GM12873 (cell line): Measurements from ENCODE around the gene GPLD1.

Experiments
- TF ChIP-seq, protein P1 (sequence below): IDR thresholded peaks from 2 replicates; pipeline ENCODE4 v1.5.1; 2012; ENCODE audit warnings: low read depth, mild to moderate bottlenecking, moderate library complexity, low read length, control low read depth; ENCODE audit not compliant: insufficient read depth; ENCODE audit errors: missing control alignments

GPLD1 gene

DNA sequence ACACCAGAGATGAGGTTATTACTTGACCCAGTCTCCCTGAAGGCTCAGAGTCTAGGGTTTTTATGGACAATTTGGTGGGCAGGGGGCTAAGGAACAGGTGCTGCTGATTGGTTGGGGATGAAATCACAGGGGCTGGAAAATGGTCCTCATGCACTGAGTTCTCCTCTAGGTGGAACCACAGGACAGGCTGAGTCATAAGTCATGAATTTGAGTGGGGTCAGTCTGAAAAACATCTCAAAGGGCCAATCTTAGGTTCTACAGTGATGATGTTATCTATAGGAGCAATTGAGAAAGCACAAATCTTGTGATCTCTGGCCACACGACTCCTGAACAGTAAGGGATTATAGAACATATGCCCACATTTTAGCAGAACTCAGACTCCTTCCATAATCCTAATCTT is 92.6 kb downstream of the GPLD1 start:
- TF ChIP-seq, protein P1, sequence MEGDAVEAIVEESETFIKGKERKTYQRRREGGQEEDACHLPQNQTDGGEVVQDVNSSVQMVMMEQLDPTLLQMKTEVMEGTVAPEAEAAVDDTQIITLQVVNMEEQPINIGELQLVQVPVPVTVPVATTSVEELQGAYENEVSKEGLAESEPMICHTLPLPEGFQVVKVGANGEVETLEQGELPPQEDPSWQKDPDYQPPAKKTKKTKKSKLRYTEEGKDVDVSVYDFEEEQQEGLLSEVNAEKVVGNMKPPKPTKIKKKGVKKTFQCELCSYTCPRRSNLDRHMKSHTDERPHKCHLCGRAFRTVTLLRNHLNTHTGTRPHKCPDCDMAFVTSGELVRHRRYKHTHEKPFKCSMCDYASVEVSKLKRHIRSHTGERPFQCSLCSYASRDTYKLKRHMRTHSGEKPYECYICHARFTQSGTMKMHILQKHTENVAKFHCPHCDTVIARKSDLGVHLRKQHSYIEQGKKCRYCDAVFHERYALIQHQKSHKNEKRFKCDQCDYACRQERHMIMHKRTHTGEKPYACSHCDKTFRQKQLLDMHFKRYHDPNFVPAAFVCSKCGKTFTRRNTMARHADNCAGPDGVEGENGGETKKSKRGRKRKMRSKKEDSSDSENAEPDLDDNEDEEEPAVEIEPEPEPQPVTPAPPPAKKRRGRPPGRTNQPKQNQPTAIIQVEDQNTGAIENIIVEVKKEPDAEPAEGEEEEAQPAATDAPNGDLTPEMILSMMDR: no peak

DNA sequence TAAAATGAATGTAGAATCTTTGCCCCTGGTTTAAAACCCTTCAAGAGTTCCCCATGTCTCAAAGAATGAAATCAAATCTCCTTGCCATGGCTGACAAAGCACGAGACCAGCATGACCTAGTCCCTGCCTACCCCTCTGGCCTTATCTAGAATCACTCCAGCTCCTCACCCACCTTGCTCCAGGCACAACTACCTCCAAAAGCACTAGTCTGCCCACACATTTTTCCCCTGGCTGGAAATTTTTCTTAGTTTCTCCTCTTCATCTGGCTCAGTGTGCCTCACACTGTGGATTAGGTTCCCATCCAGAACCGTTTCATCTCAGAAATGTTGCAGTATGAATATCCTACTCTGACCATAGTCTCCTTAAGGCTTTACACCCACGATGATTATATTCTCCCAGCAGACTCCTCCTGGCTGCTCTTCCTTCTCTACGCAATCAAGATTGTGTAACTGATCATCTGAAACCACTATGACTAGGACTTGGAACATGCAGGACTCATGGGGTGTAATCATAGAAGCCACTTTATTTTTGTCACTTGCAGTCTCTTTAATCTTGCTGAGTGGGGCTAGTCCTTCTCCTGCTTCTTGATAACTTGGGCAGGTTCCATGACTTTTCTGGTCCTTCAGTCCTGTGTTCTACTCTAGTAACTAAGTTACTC is 94.5 kb downstream of the GPLD1 start:
- TF ChIP-seq, protein P1: no peak

DNA sequence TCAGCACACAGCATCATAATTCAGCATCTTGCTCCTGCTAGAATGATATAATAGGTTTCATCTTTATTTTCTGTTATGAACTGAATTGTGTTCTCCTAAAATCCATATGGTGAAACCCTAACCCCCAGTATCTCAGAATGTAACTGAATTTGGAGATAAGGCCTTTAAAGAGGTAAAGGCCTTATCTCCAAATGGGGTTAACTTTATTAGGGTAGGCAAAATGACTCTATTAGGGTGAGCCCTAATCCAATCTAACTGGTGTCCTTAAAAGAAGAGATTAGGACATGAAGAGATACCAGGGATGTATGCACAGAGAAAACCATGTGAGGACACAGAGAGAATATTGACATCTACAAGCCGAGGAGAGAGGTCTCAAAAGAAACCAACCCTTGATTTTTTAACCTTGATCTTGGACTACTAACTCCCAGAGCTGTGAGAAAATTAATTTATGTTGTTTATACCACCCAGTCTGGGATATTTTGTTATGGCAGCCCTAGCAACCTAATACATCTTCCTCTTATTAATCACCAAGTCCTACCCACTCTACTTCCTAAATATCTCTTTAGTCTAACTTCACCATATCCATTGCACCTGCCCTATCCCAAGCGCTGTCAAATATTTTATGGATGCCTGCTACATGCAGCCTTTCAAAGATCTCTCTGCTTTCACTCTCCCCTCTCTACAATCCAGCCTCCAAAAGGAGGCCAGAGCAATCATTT is 95.2 kb downstream of the GPLD1 start:
- TF ChIP-seq, protein P1: no peak

DNA sequence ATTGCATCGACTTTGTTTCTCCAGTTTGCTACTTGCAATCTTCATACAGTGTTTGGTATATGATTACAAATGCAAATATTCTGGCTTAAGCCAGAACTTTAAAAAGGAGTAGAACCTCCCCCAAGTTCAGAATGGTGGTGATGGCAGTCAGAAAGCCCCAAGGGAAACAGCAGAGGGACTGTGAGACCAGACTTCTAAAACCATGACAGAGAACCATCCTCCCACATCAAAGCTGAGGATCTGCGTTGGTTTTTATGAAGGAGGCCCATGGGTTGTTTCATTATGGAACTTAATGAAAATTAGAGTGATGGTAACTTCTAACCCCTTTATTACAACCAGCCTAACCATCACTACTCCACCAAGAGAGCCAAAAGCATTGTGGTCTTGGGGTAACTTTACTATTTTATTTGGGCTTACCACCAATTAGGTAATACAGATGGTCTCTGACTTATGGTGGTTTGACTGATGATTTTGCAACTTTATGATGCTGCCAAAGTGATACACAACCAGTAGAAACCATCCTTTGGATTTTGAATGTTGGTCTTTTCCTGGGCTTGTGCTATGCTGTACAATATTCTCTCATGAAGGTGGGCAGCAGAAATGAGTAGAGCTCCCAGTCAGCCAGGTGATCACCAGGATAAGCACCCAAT is 97.5 kb downstream of the GPLD1 start:
- TF ChIP-seq, protein P1: no peak

DNA sequence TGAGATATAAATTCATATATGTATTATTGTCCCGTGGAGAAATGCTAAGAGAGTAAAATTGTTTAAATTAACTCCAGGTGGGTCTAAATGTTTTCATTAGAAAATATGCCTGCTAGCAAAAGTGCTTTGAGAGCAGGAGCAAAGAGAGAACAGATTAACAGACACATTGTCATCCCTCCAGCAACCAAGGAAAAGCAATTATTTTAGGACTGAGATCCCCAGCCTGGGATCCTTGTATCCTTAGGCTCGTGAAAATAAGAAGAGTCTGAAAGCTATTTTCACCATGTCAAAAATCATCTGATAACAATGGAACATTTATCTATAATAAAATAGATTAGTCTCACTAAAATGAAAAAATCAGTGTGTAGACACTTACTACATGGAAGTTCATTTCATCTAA is 98.2 kb downstream of the GPLD1 start:
- TF ChIP-seq, protein P1: no peak

DNA sequence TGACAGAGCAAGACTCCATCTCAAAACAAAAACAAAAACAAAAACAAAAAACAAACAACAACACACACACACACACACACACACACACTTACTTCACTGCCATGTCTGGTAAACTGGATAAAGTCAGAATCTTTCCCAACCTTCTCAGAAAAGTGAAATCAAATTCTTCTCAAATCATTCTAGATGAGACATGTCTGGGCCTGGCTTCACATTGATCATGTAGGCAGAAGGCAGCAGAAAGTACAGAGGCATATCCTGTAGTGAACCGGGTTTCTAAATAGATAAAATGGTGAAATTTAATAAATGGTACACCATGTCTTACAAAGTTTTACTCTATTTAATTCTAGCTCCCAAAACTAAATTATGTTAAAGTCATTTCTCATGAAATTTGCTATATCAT is 101.6 kb downstream of the GPLD1 start:
- TF ChIP-seq, protein P1: no peak

DNA sequence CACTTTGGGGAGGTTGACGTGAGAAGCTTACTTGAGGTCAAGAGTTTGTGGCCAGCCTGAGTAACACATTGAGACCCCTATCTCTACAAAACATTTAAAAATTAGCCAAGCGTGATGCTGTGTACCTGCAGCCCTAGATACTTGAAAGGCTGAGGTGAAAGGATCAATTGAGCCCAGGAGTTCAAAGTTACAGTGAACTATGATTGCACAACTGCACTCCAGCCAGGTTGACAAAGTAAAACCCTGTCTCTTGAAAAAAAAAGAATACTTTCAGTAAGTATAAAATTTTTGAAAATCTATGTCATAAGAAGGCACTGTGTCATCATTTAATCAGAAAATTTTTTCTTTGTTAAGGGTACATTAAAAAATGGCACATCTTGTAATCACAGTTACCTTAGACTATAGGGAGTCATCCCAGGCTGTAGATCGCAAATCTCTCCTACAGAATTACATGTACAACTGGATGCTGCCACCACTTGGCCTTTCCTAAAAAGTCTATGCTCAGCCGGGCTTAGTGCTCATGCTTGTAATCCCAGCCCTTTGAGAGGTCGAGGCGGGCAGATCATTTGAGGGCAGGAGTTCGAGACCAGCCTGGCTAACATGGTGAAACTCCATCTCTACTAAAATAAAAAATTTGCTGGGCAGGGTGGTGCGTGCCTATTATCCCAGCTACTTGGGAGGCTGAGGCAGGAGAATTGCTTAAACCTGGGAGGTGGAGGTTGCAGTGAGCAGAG is 103.7 kb downstream of the GPLD1 start:
- TF ChIP-seq, protein P1: no peak
